ENCODE results near the gene EP400.

Gene EP400

DNA sequence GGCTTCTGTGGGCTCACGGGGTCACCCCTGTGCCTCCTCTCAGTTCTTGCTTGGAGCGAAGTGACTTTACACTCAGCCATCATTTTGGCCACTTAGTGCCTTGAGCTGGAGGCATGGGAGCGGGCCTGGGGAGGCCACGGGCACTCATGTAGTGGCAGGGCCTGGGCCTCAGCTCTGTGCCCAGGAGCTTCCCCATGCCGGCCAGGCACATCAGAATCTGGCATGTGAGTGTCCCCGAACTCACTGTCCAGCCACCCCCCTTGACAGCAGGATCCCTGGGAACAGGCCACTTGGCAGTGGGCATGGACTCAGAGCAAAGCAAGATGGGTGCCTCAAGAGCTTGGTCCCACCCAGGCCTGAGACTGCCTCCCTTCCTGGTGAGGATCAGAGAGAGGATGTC, 164.9 kb downstream of the EP400 start:
- no peak for DNase-seq (ENCODE audit: low read depth in 2 of 2)
- TF ChIP-seq, protein P1, sequence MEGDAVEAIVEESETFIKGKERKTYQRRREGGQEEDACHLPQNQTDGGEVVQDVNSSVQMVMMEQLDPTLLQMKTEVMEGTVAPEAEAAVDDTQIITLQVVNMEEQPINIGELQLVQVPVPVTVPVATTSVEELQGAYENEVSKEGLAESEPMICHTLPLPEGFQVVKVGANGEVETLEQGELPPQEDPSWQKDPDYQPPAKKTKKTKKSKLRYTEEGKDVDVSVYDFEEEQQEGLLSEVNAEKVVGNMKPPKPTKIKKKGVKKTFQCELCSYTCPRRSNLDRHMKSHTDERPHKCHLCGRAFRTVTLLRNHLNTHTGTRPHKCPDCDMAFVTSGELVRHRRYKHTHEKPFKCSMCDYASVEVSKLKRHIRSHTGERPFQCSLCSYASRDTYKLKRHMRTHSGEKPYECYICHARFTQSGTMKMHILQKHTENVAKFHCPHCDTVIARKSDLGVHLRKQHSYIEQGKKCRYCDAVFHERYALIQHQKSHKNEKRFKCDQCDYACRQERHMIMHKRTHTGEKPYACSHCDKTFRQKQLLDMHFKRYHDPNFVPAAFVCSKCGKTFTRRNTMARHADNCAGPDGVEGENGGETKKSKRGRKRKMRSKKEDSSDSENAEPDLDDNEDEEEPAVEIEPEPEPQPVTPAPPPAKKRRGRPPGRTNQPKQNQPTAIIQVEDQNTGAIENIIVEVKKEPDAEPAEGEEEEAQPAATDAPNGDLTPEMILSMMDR (IDR thresholded peaks at IDR 0.05; ENCODE audit: low read depth, low read length), result no peak

GRCh38 chr12:132115500-132115899, 165.8 kb downstream of the EP400 start:
- no peak overlapping the region for H3K4me3 ChIP-seq (replicated peaks in 1 of 2; ENCODE audit: low read depth in 2 of 2, low read length in 2 of 2)
- TF ChIP-seq, protein P1 (IDR thresholded peaks at IDR 0.05; ENCODE audit: low read depth, low read length), result no peak
- DNase-seq (ENCODE audit: low read depth in 2 of 2), result no peak

More for the DNA sequence above, 164.9 kb downstream of the EP400 start:
- no peak overlapping the region for H3K4me3 ChIP-seq (replicated peaks in 1 of 2; ENCODE audit: low read depth in 2 of 2, low read length in 2 of 2)

DNA sequence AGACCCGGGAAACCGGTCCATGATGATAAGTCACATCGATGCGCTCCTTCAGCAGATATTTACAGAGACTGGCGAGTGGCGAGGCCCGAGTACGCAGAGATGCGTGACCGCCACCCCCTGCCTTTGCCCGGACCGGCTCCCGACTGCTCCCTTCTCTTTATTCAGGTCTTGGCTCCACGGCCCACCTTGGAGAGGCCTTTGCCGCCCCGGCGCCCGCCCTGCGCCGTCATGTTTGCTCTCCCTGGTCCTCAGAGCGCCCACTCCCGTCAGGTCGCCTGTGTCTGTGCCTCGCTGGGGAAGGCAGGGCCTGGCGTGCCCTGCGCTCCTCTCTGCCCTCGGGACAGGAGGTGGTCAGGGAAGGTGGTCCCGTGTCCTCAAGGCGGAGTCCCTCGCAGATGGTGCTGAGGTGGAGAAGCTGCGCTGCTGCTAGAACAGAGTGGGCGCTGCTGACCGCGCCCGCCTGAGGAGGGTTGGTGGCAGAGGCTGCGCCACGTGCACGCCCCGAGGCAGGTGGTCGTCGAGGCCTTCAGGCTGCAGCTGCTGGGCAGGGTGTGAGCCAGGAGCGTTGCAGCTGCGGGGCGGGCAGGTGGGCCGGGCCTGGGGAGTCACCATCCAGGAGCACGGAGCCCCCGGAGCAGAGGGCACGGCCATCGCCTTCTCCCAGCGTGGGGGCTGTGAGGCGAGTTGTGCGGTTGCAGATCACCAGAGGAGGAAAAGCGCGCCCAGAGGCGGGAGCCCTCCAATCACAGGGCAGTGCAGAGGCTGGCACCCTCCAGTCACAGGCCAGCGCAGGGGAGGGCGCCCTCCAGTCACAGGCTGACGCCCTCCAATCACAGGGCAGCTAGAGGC, 167.2 kb downstream of the EP400 start:
- H3K4me3 ChIP-seq (replicated peaks in 1 of 2; ENCODE audit: low read depth in 2 of 2, low read length in 2 of 2), result no peak overlapping the region
- DNase-seq (ENCODE audit: low read depth in 2 of 2), result no peak
- TF ChIP-seq, protein P1 (IDR thresholded peaks at IDR 0.05; ENCODE audit: low read depth, low read length), result no peak

GRCh38 chr12:132117558-132117875, 167.8 kb downstream of the EP400 start:
- TF ChIP-seq, protein P1 (IDR thresholded peaks at IDR 0.05; ENCODE audit: low read depth, low read length), result no peak
- no peak for DNase-seq (ENCODE audit: low read depth in 2 of 2)
- H3K4me3 ChIP-seq (replicated peaks in 1 of 2; ENCODE audit: low read depth in 2 of 2, low read length in 2 of 2), result no peak overlapping the region

- TF ChIP-seq, protein P1 (IDR thresholded peaks at IDR 0.05; ENCODE audit: low read depth, low read length), result no peak
- no peak for DNase-seq (ENCODE audit: low read depth in 2 of 2)
Measured at GRCh38 chr12:132118876-132119275, 169.1 kb downstream of the EP400 start.

GRCh38 chr12:132121283-132121682, 171.5 kb downstream of the EP400 start:
- TF ChIP-seq, protein P1 (IDR thresholded peaks at IDR 0.05; ENCODE audit: low read depth, low read length), result no peak
- DNase-seq (ENCODE audit: low read depth in 2 of 2), result no peak
- H3K4me3 ChIP-seq (replicated peaks in 1 of 2; ENCODE audit: low read depth in 2 of 2, low read length in 2 of 2), result no peak overlapping the region

More at GRCh38 chr12:132118876-132119275, 169.1 kb downstream of the EP400 start:
- H3K4me3 ChIP-seq (replicated peaks in 1 of 2; ENCODE audit: low read depth in 2 of 2, low read length in 2 of 2), result no peak overlapping the region
